Left renal pelvis (tissue), 4 donors: ENCODE data around the gene ATAD3B. TPM values are rescaled to one million over a fixed set of nuclear protein-coding genes. Genes with fewer than 3 reads are reported as not detected.
A peak's percentile ranks its signal among the peaks of the same experiment; 100 is the strongest.
"Not testable (repeated sequence)": the region's sequence is repeated elsewhere in the genome, so short reads cannot be mapped to it uniquely, and the experiment has no call there.

Experiments used
- DNase-seq, 4 donors: peaks; one replicate each; pipeline ENCODE4 v3.0.0-alpha.2; 2013; ENCODE audit warnings: low read depth in 4 of 4, low spot score in 3 of 4
- polyA plus RNA-seq, 4 donors: library from polyadenylated mRNA; unstranded; fragments of 120-200 nt; gene quantifications; one replicate each; pipeline ENCODE4 v1.2.1, GENCODE V29; 2013; ENCODE audit not compliant: insufficient read length in 4 of 4

The ATAD3B gene
- polyA plus RNA-seq, 4 donors: 8.4 to 28.1 (median 14.2) TPM

DNA sequence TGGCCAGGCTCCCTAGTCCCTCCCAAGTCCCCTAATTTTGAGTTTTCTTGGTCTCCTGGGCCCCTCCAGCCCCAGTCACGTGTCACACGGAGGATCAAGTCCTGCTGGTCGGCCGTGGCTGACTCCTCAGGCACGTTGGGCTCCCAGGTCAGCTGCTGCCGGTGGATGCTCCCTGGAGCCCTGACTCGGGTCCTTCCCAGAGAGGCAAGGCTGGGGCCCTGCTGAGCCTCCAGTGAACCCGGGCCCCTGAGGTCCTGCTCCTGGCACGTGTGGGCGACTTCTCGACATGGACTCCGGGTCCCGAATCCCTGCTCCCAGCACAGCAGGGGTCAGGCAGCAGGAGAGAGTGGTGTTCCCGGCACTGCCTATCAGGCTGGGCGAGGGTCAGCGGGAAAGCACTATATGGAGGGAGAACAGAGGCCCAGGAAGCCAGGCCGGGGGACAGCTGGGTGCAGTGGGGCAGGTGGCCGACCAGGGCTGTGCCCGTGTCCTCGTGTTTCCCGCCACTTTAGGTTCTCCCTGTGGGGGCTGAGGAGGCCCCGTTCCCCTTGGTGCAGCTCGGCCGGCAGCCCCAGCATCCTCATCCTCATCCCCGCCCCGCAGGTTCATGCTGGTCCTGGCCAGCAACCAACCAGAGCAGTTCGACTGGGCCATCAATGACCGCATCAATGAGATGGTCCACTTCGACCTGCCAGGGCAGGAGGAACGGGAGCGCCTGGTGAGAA is 55.7 kb downstream of the ATAD3B start:
- no peak for DNase-seq

DNA sequence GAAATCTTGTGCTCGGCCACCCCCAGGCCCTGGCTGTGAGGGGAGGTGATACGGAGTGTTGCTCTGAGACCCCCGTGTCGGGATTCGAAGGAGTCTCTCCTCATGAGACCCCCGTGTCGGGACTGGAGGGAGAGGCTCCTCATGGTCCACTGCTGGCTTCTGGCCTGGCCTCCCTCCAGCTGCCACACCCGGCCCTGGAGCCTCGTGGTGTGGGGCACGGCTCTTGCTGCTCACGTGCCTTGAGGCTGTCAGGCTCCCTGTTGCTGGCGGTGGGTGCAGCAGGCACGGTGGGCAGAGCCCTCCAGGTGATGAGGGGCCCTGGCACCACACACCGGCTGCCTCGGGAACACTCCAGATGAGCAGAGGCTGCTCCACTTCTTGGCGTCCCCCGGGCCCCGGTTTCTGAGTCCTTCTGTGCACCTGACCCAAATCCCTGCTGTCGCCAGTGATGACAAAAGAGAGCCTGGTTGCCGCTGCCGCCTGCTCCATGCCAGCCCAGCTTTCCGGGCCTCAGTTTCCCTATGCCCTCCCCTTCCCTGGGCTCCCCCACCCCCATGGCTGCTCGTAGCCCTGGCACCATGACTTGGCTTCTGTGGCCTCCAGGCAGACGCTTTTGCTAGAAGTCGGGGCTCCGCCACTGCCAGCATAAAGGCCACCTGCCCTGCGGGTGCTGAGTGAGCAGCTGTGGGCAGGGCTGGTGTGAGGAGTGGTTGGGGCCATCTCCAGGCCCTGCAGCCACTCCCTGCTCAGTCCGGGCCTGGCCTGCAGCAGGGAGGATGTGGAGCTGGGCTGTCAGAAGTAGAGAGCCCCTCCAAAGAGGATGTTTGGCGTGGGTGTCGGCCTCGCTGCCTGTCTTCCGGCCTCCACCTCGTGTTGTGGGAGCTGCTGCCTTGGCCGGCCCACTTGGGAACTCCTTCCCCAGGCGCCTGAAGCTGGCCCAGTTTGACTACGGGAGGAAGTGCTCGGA is 57.0 kb downstream of the ATAD3B start:
- no peak for DNase-seq

GRCh38 chr1:1529321-1529720 is 57.8 kb downstream of the ATAD3B start:
- DNase-seq: no peak

- DNase-seq: no peak
Measured at GRCh38 chr1:1529936-1530335, 58.4 kb downstream of the ATAD3B start.

- no peak for DNase-seq
Measured at GRCh38 chr1:1531947-1532346, 60.4 kb downstream of the ATAD3B start.

DNA sequence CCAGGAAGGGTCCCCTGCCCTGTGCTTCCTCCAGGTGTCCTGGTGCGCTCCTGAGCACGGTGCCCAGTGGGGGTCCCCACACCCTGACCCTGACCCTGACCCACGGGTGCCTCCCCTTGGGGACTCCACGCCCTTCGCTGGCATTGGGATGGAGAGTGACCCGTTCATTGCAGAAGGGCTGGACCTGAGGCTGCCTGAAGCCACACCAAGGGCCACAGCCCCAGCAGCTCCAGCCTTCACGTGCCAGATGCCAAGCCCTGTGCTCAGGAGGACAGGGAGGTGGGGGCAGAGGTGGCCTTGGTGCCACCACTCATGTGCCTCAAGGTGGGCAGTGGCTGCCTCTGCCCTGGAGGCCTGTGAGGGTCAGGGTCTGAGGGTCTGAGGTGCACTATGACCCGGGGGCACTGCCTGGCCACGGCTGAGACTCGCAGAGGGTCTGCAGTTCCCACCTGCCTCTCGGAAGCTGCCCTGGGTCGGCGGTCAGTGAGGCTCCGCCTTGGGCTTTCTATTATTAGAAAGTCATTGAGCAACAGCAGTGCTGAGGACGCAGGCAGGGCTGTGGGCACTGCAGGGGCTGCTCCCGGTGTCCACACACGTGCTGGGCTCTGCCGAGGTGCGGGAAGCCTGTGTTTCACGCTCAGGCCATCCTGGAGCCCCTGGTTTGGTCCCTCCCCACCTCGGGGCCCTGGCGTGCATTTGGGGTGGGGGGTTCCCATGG is 61.8 kb downstream of the ATAD3B start:
- not testable (repeated sequence) for DNase-seq

- DNase-seq: not testable (repeated sequence)
Measured at GRCh38 chr1:1533894-1534291, 62.3 kb downstream of the ATAD3B start.

DNA sequence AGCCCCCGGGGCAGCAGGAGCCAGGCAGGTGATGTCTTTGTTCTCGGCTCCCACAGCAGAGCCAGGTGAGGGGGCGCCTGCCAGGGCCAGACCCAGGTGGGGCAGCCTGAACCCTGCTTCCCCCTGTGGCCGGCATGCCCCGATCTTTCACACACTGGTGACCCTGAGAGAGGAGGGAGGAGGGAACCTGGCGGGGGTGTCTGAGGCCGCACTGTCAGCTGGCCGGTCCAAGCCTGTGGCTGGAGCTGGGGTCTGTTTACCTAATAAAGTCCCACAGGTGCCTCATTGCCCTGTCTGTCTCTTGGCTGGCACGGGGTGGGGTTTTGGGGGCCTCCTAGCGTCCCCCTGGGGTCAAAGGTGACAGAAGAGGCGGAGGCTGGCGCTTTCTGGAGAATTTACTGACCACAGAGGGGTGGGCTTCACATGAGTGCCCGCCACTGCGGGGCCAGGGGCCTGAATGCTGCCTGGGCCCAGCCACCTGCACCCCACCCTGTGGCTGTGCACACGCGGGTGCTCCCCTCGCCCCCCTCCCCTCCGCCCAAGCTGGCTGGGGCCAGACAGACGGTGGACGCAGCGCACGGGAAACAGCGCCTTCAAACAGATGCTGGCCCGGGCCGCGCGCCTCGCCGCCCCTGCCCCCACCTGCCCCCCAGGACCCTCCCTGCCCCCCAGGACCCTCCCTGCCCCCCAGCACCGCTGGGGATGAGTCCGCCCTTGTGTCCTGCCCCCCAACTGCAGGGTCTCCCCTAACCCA is 63.0 kb downstream of the ATAD3B start:
- no peak for DNase-seq

DNA sequence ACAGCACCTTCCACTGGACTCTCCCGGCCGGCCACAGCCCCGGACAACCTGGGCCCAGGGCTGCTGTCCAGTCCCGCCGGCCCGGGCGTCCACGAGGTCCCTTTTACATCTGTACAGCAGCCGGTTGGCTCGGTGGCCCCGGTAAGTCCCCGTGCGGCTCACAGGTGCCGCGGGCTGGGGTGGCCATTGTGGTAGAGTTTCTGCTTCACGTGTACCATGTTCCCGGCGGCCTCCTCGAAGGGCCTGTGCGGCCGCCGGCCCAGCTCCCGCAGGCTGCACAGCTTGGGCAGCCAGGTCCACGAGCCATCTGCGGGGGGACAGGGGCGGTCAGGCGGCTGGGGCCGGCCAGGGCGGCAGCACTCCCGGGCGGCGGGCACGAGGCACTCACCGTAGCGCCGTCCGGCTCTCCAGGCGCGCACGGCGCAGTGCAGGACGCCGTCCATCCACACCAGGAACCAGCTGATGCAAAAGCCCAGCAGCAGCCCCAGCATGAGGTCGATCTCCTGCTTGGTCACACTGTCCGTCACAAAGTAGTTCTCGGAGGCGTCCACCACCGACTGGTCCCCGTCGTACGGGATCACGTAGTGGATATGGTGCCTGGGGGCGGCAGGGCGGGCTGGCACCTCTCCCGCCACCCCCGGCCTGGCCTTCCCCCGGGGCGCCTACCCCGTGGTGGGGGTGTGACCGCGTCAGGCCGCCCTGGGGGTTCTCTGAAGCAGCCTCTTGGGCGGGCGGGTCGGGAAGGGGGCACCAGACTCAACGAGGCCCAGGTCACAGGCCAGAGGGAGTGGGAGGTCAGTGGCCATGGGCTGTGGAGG is 63.8 kb downstream of the ATAD3B start:
- no peak for DNase-seq

- no peak for DNase-seq
Measured at GRCh38 chr1:1536019-1536937, 64.7 kb downstream of the ATAD3B start.

DNA sequence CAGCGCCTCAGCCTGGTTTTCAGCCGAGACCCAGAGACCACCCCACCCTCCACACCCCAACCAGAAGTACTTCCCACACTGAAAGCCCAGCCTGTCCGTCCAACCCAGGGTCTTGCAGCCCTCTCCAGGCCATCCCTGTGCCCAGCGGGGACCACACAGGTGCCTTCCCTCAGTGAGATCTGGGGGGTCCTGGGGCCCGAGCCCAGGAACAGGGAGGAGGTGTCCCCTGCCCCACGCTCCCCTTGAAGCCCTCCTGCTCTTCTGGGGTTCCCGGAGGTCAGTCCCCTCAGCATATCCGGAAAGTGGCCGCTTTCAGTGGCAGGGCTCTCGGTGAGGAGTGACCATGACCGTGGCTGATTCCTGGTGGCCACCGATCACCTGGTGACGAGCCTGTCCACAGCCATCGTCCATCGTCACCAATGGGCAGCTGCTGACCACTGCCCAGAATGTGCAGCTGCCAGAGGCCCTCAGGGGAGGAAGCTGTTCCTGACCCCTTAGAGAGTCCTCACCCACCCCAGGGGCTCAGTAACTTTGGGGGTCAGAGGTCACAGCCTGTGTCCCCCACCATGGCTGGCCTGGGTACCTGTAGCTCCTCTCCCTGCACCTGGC is 65.5 kb downstream of the ATAD3B start:
- no peak for DNase-seq

DNA sequence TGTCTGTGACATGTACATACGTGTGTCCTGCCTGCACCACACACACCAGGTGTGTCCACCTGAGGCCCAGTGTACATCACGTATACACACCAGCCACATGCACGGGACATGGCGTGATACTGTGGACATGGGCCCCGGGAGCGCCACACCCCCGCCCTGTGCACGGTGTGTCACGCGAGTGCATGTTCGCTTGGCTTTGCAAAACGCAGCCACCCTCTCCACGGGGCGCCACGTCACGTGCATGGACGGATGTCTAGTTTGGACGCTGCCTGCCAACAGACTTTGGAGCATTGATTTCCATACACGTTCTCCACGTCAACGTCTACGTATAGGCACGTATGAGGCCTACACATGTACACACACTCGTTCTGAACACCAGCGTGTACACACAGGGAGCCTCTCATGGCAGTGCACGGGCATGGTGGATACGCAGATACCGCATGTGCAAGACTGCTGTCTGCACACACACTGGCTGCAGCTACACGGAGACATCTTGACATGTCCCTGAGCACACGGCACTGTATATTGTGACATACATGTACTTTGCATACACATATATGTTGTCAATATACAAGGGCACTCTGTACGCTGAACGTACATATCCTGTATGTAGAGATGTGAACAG is 66.2 kb downstream of the ATAD3B start:
- no peak for DNase-seq

DNA sequence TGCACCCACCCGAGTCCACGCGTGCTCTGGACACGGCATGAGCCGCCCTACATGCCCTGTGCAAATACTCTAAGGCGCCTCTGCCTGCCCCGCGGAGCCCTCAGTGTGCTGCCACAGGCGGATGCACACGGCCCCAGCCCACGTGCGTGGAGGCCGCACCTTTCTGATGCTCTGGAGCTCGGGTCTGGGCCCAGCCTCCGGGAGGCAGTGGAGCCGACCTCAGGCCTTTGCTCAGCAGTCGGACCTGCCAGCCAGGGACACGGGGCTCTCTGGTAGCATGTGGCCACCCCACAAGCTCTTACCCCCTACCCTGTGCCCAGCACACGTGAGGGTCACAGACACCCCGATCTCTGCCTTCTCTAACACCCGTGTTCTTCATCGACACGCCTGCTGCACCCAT is 66.8 kb downstream of the ATAD3B start:
- DNase-seq: no peak

DNA sequence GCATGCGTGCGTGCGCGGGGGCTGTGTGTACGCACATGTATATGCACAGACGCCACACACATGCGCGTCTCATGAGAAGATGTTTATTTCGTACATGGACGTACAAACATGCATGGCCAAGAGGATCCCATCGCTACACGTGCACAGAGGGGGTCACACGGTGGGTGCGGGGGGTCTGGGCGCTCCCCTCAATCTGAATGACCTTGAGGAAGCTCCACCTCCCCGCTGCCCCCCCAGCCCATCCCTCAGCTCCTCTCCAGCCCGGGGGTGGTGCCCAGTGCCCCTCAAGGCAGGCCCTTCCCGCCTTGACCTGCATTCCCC is 67.4 kb downstream of the ATAD3B start:
- no peak for DNase-seq

GRCh38 chr1:1539310-1540089 is 67.9 kb downstream of the ATAD3B start:
- DNase-seq: peak in 2 of 4 donors; percentile 30 to 39

- DNase-seq: peak; percentile 36 to 62 (median 55)
Measured at GRCh38 chr1:1540090-1540817, 68.7 kb downstream of the ATAD3B start, which contains the start of gene TMEM240. TSS of gene TMEM240 (minus strand) at chr1:1540624. CDS start at chr1:1540346, 278 bp downstream.
